HG02678 (cell line): Measurements from ENCODE around the gene SPAG5.
A peak's percentile ranks its signal among the peaks of the same experiment; 100 is the strongest.
"Not testable (repeated sequence)": the region's sequence is repeated elsewhere in the genome, so short reads cannot be mapped to it uniquely, and the experiment has no call there.

Experiments used
- ATAC-seq: cut with Tn5 transposase; IDR thresholded peaks from one replicate; pipeline ENCODE4 v1.9.1; 2021; ENCODE audit warnings: mild to moderate bottlenecking, moderate library complexity; ENCODE audit not compliant: unreplicated experiment

The SPAG5 gene

DNA sequence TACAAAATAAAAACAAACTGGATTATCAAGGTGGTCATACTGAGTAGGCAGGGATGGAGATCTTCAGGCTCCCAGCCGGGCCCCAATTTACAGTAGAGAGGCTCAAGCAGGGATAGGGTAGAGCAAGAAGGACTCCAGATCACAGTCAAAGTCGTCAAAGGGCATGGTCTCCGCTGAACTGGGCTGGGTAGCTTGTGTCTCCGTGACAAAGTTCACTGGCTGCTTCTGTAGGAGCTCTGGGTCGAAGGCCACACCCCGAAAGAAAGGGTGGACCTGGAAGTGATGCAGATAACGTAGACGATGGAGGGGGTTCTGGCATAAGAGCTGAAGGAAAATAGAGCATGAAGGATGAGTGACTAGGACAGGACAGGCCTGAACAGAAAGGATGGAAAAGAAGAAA is 11.6 kb upstream of the SPAG5 start:
- ATAC-seq = no peak

DNA sequence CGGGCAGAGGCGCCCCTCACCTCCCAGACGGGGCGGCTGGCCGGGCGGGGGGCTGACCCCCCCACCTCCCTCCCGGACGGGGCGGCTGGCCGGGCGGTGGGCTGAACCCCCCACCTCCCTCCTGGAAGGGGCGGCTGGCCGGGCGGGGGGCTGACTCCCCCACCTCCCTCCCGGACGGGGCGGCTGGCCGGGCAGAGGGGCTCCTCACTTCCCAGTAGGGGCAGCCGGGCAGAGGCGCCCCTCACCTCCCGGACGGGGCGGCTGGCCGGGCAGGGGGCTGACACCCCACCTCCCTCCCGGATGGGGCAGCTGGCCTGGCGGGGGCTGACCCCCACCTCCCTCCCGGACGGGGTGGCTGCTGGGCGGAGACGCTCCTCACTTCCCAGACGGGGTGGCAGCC is 5.2 kb upstream of the SPAG5 start:
- not testable (repeated sequence) for ATAC-seq

DNA sequence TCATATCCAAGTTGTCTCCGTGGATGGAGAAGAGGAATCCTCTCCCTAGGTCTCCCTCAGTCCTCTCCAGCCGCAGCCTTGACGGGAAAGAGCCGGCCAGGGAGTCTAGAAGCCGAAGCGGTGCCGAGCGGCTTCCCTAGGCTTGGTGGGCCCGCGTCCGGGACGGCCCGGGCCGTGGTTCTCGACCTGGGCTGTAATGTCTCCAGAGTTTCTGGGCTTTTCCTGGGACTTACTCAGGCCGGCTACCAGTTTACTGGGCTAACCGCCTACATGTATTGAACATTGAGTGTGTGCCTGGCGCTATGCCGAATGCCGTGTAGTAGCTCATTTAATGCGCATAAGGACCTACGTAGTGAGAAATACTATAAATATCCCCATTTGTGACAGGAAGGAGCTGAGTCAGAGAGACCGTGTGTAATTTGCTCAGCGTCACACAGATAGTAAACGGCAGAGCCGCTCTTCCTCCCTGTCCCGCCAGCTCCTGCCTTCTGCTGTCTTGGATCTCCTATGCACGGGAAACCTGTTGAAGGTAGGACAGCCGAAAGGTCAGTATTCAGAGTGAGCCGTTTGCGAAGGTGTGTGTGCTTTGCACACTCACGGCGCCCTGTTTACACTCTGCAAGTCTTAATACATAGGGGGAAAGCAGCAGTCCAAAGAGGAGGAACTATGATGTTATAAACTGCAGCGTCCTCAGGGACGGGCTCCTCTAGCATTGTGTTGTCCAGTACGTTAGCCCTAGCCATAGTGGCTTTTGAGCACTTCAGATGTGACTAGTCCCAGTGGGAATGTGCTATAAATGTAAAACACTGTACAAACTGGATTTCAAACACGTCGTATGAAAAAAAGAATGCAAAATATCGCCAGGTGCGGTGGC is 723 bp upstream of the SPAG5 start:
- ATAC-seq = peak; percentile 33

DNA sequence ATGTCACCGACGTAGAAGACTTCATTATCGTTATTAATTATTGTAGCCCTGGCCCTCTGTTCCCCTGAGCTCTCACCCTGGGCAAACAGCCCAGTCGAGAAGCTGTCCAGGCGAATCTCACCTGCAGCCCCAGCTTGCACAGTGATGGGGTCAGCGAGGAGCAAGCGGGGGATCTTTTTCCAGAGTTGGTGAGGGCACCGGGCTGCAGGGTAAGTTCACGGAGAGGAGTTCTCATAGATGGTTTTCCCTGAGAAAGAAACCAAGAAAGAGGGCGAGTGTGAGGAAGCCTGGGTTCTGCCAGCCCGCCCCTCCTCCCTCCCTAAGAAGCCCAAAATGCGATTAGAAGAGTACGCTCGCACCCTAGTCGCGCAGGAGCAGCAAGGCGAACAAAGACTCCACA is 436 bp downstream of the SPAG5 start:
- ATAC-seq = no peak

DNA sequence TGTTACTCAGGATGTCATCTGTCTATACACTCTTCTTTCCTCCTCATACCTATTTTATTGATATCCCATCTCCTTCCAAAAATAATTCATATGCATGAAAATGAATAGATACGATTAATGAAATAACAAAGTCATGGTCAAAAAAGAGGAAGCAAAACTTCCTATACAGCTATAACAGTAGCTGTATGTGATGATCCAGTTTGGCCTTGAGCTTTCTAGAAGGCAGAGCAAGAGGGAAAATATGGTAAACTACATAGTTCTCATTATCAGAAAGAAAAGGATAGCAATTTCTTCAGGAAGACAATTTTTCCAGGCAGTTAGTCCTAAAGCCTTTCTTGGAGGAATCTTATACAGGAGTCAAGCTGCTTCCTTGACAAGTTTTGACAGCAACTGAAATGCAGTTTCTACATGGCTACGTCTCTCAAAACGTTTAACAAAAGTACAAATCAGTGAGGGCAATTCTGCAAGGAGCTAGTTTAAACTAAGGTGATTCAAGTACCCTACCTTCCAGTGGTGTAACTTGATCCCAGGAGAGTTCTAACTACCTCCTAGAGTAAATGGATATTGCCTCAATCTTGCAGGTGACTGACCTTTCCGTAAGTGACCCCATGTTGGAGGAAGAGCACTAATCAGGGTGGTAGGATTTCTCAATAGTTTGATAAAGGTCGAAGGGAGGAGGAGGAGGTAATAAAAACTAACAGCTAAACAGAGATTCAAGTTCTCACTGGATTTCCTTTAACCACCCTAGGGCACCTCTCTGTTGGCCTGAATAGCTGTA is 1.0 kb downstream of the SPAG5 start:
- ATAC-seq = no peak

DNA sequence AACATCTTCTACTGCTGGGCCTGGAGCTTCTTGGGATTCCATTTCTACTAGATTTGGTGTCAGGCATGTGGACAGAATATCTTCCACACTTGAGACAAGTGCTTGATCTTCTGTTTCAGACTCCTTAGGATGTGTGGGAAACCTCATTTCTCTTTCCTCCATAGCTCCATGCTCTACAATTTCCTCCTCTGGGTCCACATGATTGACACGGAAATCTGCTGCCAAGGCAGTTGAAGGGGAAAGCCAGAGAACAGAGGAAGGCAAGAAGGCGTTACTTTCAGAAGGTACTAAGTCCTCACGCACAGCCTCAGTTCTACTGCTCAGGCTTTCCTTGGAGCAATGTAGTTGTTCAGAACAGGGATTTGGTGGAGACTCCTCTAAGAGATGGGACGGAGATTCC is 6.6 kb downstream of the SPAG5 start:
- no peak for ATAC-seq

DNA sequence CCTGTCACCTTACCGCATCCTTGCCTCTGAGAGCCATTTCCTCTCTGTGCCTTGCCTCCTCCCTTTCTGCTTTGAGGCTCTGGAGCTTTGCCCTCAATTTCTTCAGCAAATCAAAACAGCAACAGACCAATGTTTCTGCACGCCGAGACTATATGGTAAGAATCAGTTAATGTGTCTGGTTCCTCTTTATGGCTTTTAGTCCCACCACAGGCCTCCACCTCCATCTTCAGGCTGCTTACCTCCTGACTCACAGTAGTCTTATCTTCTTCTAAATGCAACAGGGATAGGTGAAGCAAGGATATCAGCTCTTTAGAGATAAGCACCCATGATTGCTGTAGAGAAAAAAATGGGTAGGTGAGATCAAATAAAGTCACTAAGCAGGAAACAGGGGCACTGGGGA is 13.0 kb downstream of the SPAG5 start:
- no peak for ATAC-seq

DNA sequence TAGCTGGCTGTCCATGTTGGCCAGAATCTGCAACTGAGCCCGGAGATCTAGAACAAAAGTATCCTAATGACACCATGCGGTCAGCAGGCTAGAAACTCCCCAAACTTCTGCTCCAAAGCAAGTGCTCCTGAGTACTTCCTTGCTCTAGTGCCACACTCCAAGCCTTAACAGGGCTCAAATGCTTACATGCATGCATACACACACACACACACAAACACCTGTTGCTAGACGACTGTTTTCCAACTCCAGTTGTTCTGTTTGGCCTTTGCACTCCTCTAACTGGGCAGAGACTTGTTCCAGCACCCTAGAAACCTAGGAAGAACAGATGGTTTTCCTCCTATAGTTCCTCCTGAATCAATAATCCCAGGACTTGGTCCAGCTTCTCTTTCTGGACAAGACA is 14.4 kb downstream of the SPAG5 start:
- ATAC-seq = no peak

DNA sequence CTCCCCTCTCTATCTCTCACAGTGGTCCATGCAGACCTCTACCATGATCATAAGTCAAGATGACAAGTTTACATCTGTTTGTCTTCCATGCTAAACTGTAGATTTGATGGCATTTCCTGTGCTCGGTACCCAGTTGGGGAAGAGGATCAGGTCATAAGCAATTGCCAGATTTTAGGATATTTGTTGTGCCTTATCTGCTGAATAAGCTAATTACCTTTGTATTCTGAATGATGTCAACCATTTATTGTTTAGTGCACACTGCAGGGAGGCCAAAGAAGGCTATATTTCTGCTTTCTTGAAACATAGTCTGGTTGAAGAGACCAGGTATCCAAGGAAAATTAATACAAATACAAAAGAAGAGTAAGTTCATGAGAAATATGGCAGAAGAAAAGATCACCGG is 16.3 kb downstream of the SPAG5 start:
- ATAC-seq = no peak

DNA sequence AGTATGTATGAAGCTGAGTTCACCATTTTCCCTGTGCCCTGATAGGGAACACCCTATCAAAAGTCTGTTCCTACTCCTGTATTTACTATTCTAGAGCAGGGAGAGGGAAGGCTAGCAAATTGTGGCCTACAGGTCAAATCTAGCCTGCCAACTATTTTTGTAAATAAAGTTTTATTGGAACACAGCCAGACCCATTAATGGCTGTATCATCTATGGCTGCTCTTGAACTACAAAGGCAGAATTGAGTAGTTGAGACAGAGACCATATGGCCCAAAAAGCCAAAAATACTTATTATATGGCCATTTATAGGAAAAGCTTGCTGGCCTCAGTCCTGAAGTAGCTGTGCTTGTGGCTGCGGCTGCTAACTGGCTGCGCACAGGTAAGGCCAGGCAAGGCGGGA is 17.9 kb downstream of the SPAG5 start:
- no peak for ATAC-seq

DNA sequence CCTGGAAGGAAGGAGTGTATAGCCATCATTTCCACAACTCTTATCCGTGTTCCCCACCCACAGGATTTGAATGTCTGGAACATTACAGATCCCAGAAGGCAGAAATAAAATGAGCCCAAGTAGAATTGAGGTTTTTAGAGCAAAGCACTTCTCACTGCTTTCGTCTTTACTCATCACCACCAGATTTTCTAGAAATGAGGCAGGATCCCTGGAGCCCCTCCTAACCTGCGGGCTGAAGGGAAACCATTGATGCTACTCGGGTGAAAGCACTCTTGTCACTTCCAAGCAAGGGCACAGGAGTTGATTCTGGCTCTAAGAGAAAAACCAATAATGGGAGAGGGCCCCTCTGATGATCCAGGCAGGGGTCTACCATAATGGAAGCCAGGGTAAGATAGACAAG is 19.3 kb downstream of the SPAG5 start:
- no peak for ATAC-seq

DNA sequence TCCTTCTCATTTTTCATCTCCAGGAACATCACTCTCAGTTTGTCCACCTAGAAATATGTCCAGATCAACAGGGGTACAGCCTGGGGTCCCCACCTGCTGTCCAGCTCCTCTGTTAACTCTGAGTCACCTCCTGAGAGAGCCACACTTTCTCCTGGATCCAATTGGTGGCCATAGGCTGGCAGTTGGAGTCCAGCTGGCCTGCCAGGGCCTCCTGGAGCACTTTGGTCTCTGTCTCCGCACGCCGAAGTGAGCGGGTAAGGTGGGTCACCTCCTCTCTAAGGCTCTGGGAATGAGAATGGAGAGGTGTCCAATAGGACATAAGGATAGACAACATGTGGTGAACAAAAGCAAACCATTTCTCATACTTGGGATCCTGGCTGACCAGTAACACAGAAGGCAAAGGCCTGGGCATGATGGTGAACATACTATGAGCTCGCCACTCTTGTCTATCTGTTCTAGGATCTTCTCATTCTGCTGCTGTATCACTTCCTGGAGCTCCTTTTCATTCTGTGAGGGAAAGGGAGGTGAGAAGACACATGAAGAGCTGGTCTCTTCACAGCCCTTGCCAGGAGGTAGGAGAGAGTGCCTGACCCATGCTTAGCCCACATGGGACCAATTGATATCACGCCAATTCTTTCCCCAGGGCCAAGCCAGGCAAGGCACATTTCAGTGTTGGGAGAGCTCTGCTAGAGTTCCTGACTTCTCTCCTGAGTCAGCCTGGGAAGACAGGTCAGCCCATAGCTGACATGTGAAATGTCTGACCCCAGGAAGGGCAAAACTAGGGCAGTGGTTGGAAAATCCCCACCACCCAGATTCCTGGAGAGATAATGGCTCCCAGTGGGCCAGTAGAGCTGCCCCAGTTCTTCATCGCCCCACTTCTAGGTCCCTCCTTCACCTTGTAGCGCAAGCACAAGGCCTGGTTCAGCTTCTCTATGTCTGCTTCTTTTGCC is 20.3 kb downstream of the SPAG5 start:
- ATAC-seq = no peak

DNA sequence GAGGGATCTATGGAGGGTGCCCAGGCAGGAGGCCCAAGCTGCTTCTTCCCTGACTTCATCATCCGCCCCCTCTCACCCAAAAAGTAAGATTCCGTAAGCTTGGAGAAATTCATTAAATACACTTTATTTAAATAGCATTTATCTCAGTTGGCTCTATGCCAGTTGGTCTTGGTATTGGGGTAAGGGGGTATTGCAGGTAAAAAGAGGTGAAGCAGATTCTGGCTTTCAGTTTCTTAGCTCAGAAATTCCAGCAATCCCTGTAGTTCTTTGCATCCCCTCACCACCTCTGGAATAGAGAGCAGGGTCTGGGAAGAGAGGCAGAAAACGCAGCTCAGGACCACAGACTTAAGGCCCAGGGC is 21.4 kb downstream of the SPAG5 start:
- no peak for ATAC-seq

DNA sequence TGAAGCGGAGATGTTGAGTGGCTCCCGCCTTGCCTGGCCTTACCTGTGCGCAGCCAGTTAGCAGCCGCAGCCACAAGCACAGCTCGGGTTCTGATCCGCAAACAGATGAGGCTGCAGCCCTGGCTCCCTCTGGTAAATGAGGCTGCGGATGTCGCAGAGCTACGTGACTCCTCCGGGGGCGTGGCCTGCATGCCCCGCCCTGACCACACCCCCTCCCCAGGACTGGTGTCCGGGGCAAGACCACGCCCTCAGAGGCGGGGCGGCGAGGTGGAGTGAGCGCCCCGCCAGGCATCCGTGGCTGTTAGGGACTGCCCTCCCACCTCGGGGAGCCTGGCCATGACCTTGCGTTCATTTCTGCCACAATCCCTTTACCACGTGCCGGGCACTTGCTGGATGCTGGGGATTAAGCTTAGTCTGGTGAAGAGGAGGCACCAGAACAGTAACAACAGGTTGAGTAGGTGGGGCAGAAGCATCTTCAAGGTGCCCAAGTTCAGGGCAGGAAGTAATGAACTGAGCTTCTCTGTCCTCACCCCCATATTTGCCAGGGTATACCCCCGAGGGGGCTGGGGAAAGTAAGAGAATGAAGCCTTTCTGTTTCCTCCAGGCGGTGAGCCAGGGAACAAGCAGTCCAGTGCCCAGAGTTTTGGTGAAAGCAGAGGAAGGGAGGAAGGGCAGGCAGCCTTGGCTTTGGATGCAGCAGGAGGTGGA is 21.9 kb downstream of the SPAG5 start, which contains the start of gene ALDOC:
ALDOC (minus strand) TSS at position 138 of the 708 bp plus-strand sequence. CDS start 1,363 bp downstream, outside the sequence.
- ATAC-seq = peak; percentile 88

DNA sequence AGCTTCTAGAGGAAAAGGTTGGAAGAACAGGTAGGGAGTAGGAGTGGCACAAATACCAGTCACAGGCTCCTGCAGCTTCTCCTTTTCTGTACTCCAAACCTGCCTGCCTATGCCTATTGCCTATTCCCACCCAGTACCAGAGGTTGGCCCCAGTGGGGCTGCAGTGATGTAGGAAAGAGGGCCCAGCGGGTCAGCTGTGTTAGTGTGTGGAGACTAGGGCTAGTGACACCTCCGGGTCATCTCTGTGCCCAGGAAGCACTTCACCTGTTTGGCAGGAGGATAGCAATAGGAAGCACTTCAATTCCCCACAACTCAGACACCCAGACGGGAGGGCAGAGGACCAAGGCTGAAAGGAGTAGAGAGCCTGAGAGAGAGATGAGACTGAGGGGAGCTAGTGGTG is 22.8 kb downstream of the SPAG5 start:
- ATAC-seq = not testable (repeated sequence)

DNA sequence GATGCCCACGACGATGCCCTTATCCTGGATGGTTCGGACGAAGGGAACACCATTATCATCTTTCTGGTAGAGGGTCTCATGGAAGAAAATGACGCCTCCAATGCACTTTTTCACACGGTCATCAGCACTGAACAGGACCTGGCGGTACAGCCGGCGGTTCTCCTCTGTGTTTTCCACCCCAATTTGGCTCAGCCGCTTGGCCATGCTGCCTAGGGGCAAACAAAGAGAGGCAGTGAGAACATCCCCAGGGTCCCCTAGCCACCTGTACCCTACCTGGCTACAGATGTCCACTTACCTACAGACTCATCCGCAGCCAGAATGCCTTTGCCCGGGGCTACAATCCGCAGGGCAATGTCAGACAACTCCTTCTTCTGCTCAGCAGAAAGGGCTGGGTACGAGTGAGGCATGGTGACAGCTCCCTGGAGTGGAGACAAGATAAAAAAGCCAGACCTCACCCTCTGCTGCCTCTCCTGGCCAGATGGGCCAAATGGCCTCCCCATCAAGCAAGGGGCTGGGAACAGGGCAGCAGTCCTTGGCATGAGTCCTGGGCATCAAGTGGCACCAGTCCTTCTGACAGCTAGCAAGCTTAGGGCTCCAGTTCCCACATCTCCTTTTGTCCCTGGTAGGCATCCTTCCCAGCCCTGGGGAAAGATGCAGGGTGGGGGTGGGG is 23.6 kb downstream of the SPAG5 start:
- no peak for ATAC-seq

DNA sequence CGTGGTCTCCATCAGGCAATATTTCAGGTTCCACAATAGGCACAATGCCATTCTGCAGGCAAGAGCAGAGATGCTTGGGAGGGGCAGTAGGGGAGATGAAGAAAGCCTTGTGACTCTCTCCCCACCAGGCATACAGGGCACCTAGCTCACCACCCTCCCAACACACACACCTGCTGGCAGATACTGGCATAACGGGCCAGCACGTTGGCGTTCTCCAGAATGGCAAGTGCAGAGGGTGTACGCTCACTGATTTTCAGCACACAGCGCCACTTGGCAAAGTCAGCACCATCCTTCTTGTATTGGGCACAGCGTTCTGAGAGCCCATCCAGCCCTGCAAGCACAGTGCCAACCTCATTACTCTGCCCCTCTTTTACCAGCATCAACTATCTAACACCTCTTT is 24.3 kb downstream of the SPAG5 start:
- ATAC-seq = no peak

DNA sequence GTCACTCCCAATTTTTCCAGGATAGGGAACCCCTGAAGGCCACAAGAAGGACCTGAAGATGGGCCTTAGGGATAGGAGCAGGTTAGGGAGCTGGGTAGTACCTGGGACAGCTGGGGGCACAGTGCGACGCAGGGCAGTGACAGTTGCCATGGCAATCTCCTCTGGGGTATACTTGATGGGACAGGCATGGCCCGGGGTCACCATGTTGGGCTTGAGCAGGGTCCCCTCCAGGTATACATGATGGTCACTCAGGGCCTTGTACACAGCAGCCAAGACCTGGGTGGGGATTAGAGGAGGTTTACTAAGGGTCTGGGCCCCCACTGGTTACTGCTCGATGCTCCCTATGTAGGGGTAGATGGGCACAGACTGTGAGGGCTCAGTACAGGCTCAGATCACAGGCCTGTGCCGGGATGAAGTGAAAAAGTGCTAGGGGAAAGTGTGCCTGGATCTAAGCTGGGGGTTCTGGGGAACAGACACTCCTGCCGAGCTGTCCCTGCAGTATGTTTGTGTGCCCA is 24.8 kb downstream of the SPAG5 start:
- no peak for ATAC-seq

DNA sequence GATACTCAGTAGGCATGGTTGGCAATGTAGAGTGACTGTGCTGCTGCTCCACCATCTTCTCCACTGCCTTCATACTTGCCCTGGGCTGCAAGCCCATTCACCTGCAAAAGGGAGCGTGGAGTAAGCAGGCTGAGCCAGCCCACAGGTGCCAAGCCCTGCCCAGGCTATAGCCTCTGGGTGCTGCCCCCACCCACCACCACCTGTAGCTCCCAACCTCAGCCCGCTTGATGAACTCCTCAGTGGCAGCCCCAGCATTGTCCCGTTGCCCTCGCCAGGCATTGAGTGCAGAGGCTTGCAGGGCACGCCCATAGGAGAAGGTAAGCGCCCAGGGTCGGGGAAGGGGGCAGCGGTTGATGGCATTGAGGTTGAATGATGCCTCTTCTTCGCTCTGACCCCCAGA is 25.3 kb downstream of the SPAG5 start:
- no peak for ATAC-seq

DNA sequence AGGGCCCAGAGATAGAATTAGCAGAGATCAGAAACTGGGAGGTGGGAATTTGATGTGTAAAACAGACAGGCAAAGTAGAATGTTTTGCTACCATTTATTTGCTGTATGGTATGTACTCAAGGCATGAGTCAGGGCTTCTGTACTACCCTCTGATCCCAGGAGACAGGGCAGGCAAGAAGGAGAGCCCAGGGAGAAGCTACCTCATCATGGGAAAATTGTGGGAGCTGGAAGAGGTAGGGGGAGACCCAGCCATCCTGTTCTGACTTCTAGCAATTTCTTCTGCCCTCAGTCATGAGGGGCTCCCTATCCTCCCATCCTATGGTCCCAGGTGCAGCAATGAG is 25.8 kb downstream of the SPAG5 start:
- ATAC-seq = no peak
